K562 (cell line): ENCODE measurements around the gene SF3B1. TPM values are rescaled to one million over a fixed set of nuclear protein-coding genes. Genes with fewer than 3 reads are reported as not detected.

Source experiments
- BACH1 ChIP-seq: fragments of 200-800 bp; sonication (Bioruptor generic); IDR thresholded peaks from 2 replicates; pipeline ENCODE4 v1.6.1; 2016; ENCODE audit warnings: missing genetic modification characterization, missing compliant biosample characterization
- CREB1 ChIP-seq, 2 experiments: sonication (generic) in 1 of 2; formaldehyde crosslinking in 1 of 2; IDR thresholded peaks; 2 replicates each; pipeline versions ENCODE4 v1.6.1 to v1.8.0; 2012 to 2022; ENCODE audit warnings: inconsistent platforms in 1 of 2, mild to moderate bottlenecking in 1 of 2, missing genetic modification reagents in 1 of 2, moderate library complexity in 1 of 2
- CSDE1 ChIP-seq, 2 experiments: fragments of 450-650 bp; IDR thresholded peaks; 2 replicates each; pipeline ENCODE4 v1.6.1; 2016; ENCODE audit warnings: mild to moderate bottlenecking in 1 of 2
- FOXK2 ChIP-seq, 2 experiments: fragments of 450-650 bp; IDR thresholded peaks in 1 of 2; conservative IDR thresholded peaks in 1 of 2; 2 replicates each; pipeline ENCODE4 v1.6.1; 2016; ENCODE audit warnings: low read depth in 2 of 2, mild to moderate bottlenecking in 1 of 2
- FOXP1 ChIP-seq: sonication (generic); formaldehyde crosslinking; IDR thresholded peaks from 2 replicates; pipeline ENCODE4 v1.8.0; 2022; ENCODE audit warnings: mild to moderate bottlenecking, missing genetic modification reagents
- GABPB1 ChIP-seq: sonication (generic); formaldehyde crosslinking; IDR thresholded peaks from 2 replicates; pipeline ENCODE4 v1.8.0; 2022; ENCODE audit warnings: mild to moderate bottlenecking, missing genetic modification reagents
- NR4A1 ChIP-seq, 2 experiments: fragments of 250-450 bp in 1 of 2; fragments of 450-650 bp in 1 of 2; sonication (Bioruptor Pico) in 1 of 2; IDR thresholded peaks; 2 replicates each; pipeline versions ENCODE4 v1.4.0 to v1.6.1; 2016 to 2020; ENCODE audit warnings: mild to moderate bottlenecking in 2 of 2, missing compliant biosample characterization in 1 of 2, missing genetic modification characterization in 1 of 2, moderate library complexity in 1 of 2
- PHB ChIP-seq: fragments of 250-450 bp; sonication (Bioruptor Pico); IDR thresholded peaks from 2 replicates; pipeline ENCODE4 v1.5.0; 2021
- SAFB2 ChIP-seq: fragments of 200-400 bp; formaldehyde crosslinking; IDR thresholded peaks from 2 replicates; pipeline ENCODE4 v1.6.1; 2018; ENCODE audit warnings: borderline replicate concordance, low read length, low read depth, moderate library complexity; ENCODE audit not compliant: severe bottlenecking
- STAG1 ChIP-seq: sonication (generic); formaldehyde crosslinking; IDR thresholded peaks from 2 replicates; pipeline ENCODE4 v1.5.0; 2020; ENCODE audit warnings: missing genetic modification reagents, borderline replicate concordance
- U2AF2 ChIP-seq: fragments of 200-400 bp; formaldehyde crosslinking; optimal IDR thresholded peaks from 2 replicates; pipeline ENCODE3; 2017; ENCODE audit warnings: low read depth, mild to moderate bottlenecking, low read length
- XRCC3 ChIP-seq: fragments of 450-650 bp; IDR thresholded peaks from 2 replicates; pipeline ENCODE4 v1.6.1; 2017; ENCODE audit warnings: mild to moderate bottlenecking, moderate library complexity
- XRCC5 ChIP-seq: fragments of 200-400 bp; formaldehyde crosslinking; IDR thresholded peaks from 2 replicates; pipeline ENCODE4 v1.6.1; 2017; ENCODE audit warnings: low read depth, mild to moderate bottlenecking, low read length
- ZBED1 ChIP-seq: IDR thresholded peaks from 2 replicates; pipeline ENCODE4 v1.6.1; 2014
- ZC3H4 ChIP-seq: sonication (generic); formaldehyde crosslinking; IDR thresholded peaks from 2 replicates; pipeline ENCODE4 v1.9.0; 2021; ENCODE audit warnings: missing genetic modification reagents, borderline replicate concordance
- ZFP36 ChIP-seq: fragments of 150-350 bp; IDR thresholded peaks from 2 replicates; pipeline ENCODE4 v1.6.1; 2018; ENCODE audit warnings: low read length, low read depth; ENCODE audit not compliant: partially characterized antibody
- ZNF184 ChIP-seq: sonication (generic); formaldehyde crosslinking; IDR thresholded peaks from 2 replicates; pipeline ENCODE4 v1.5.0; 2020; ENCODE audit warnings: missing genetic modification reagents
- ZNF699 ChIP-seq: fragments of 250-450 bp; sonication (Bioruptor Pico); IDR thresholded peaks from 2 replicates; pipeline ENCODE4 v1.8.0; 2021; ENCODE audit warnings: mild to moderate bottlenecking, moderate library complexity; ENCODE audit not compliant: insufficient replicate concordance
- ZNF717 ChIP-seq: fragments of 250-450 bp; sonication (Bioruptor Pico); IDR thresholded peaks from 2 replicates; pipeline ENCODE4 v1.5.0; 2021
- polyA plus RNA-seq, 8 experiments: library from polyadenylated mRNA; depleted of rRNA in 4 of 8; stranded (reverse) in 5 of 8; unstranded in 3 of 8; fragments of >200 nt; fragmentation: Nextera tagmentation in 2 of 8; fragmentation: Illumina TruSeq in 1 of 8; extraction: Ambion mirVana in 2 of 8; extraction: Trizol in 1 of 8; gene quantifications; 2 replicates each; pipeline versions ENCODE4 v1.2.1 to v1.2.3, GENCODE V29; 2011 to 2014; ENCODE audit warnings: inconsistent platforms in 1 of 8, missing spikeins in 1 of 8
- total RNA-seq, 7 experiments: library from RNA; depleted of rRNA in 6 of 7; stranded (reverse); fragments of >200 nt in 6 of 7; fragmentation: Illumina TruSeq in 2 of 7; extraction: Trizol in 2 of 7; gene quantifications; 2 replicates each; pipeline versions ENCODE4 v1.2.1 to v1.2.3, GENCODE V29; 2011 to 2021; ENCODE audit warnings: low replicate concordance in 1 of 7
- TF ChIP-seq, protein P1 (sequence below), 3 experiments: IDR thresholded peaks in 2 of 3; conservative IDR thresholded peaks in 1 of 3; 2 replicates each; pipeline ENCODE4 v1.5.1; 2011 to 2012; ENCODE audit warnings: low read length in 3 of 3, mild to moderate bottlenecking in 3 of 3, control low read depth in 2 of 3, improper control_type of control experiment in 1 of 3, inconsistent platforms in 1 of 3, low read depth in 1 of 3, mixed read lengths in 1 of 3, moderate library complexity in 1 of 3; ENCODE audit not compliant: insufficient read depth in 2 of 3
- TF ChIP-seq, protein P2 (sequence below): fragments of 450-650 bp; IDR thresholded peaks from 2 replicates; pipeline ENCODE4 v1.7.0; 2016; ENCODE audit warnings: borderline replicate concordance

SF3B1 gene
- total and polyA plus RNA-seq, 9 of the 15 experiments (the other 6 are each of a cell fraction or from before 2014, with no cell fraction given), result 96.2 to 377 (median 177) TPM

DNA sequence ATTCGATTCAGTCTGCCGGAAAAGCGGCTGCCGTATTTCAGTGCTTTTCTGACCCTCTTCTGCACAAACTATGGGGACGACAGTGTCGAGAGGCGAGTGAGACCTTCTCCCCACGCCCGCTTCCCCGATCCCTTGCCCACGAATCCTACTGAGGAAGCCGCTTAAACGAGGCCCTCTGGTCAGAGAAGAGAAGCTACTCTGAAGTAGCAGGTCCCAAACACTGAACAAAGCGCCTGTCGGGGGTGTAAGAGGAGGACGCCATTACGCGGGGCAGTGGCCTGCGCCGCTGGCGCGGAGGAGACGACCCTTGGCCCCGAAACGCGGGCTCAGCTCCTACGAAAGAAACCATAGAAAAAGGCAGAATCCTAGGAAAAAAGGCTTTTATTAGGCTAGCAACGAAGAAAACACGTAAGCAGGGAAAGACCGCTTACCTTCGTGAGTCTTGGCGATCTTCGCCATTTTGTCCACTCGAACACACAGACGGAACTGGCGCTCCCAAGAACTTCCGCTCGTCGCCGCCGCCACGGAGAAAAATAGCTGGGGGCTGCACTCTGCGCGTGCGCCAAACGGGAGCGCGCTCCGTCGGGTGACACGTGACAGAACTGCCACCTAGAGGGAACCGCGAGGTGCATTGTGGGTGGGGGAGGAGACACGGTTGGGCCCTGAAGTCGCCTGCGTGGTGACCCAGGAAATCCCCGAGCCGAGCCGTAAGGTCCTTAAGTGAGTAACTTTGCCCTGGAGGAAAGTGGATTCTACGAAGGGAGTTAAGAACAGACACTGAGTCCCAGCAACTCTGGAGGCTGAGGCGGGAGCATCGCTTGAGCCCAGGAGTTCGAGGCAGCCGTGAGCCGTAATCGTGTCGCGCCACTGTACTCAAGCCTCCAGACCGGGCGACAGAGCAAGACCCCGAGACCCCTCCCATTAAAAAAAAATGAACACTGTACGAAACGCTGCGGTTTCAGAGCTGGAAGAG, at the start of gene SF3B1 (continued):
- TF ChIP-seq, protein P1, sequence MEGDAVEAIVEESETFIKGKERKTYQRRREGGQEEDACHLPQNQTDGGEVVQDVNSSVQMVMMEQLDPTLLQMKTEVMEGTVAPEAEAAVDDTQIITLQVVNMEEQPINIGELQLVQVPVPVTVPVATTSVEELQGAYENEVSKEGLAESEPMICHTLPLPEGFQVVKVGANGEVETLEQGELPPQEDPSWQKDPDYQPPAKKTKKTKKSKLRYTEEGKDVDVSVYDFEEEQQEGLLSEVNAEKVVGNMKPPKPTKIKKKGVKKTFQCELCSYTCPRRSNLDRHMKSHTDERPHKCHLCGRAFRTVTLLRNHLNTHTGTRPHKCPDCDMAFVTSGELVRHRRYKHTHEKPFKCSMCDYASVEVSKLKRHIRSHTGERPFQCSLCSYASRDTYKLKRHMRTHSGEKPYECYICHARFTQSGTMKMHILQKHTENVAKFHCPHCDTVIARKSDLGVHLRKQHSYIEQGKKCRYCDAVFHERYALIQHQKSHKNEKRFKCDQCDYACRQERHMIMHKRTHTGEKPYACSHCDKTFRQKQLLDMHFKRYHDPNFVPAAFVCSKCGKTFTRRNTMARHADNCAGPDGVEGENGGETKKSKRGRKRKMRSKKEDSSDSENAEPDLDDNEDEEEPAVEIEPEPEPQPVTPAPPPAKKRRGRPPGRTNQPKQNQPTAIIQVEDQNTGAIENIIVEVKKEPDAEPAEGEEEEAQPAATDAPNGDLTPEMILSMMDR (IDR thresholded peaks at IDR 0.05 in 2 of 3, conservative IDR thresholded peaks at IDR 0.05 in 1 of 3; ENCODE audit: insufficient read depth in 2 of 3, low read depth in 1 of 3, low read length in 3 of 3), result no peak
- TF ChIP-seq XRCC3, result no peak
- no peak for TF ChIP-seq ZNF717 (CRISPR knock-in tag)
- TF ChIP-seq BACH1, result no peak
- TF ChIP-seq NR4A1 (CRISPR knock-in tag; IDR thresholded peaks at IDR 0.05), result no peak
- no peak for TF ChIP-seq NR4A1 (tag; IDR thresholded peaks at IDR 0.05)
- TF ChIP-seq U2AF2, result no peak
- TF ChIP-seq FOXP1 (CRISPR knock-in tag), result 0 out of 2 replicates have a peak, but pooled peaks have one; percentile 34
- TF ChIP-seq STAG1 (CRISPR knock-in tag), result no peak
- TF ChIP-seq CREB1 (IDR thresholded peaks at IDR 0.05), result peak; percentile 20; the same call in 1 of the 2 replicates
- TF ChIP-seq CREB1 (CRISPR knock-in tag; IDR thresholded peaks at IDR 0.05), result peak; percentile 66
- TF ChIP-seq PHB (CRISPR knock-in tag), result no peak
- peak; percentile 88 for TF ChIP-seq GABPB1
- no peak; the same call in 1 of the 2 replicates for TF ChIP-seq ZBED1
- no peak for TF ChIP-seq ZNF699 (CRISPR knock-in tag)
- no peak for TF ChIP-seq ZFP36
- TF ChIP-seq XRCC5, result 0 out of 2 replicates have a peak, but pooled peaks have one; percentile 12
- TF ChIP-seq CSDE1 (IDR thresholded peaks at IDR 0.05), result no peak
- no peak for TF ChIP-seq SAFB2
- TF ChIP-seq, protein P2, sequence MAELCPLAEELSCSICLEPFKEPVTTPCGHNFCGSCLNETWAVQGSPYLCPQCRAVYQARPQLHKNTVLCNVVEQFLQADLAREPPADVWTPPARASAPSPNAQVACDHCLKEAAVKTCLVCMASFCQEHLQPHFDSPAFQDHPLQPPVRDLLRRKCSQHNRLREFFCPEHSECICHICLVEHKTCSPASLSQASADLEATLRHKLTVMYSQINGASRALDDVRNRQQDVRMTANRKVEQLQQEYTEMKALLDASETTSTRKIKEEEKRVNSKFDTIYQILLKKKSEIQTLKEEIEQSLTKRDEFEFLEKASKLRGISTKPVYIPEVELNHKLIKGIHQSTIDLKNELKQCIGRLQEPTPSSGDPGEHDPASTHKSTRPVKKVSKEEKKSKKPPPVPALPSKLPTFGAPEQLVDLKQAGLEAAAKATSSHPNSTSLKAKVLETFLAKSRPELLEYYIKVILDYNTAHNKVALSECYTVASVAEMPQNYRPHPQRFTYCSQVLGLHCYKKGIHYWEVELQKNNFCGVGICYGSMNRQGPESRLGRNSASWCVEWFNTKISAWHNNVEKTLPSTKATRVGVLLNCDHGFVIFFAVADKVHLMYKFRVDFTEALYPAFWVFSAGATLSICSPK, result no peak
- peak; percentile 33 to 73; a peak in 3 of 4 replicates for TF ChIP-seq FOXK2 (conservative IDR thresholded peaks at IDR 0.05 in 1 of 2, IDR thresholded peaks at IDR 0.05 in 1 of 2; ENCODE audit: low read depth in 2 of 2)
- TF ChIP-seq ZC3H4, result no peak
- TF ChIP-seq ZNF184 (CRISPR knock-in tag), result no peak
